Fibroblast of lung (primary cell): ENCODE results near the gene ENC1.

Source experiments
- CTCF ChIP-seq, 2 donors: IDR thresholded peaks in 1 of 2; conservative IDR thresholded peaks in 1 of 2; 1 replicate in 1 of 2; 2 replicates in 1 of 2; pipeline ENCODE4 v1.5.1; 2011 to 2012; ENCODE audit warnings: low read length in 2 of 2, control low read depth in 1 of 2, inconsistent platforms in 1 of 2, low read depth in 1 of 2, mild to moderate bottlenecking in 1 of 2
- EZH2 ChIP-seq: IDR thresholded peaks from 2 replicates; pipeline ENCODE4 v1.5.1; 2012; ENCODE audit warnings: low read length, control low read depth, mild to moderate bottlenecking; ENCODE audit errors: missing control alignments

GRCh38 chr5:74612045-74612444 is 28.5 kb downstream of the ENC1 start:
- TF ChIP-seq CTCF (conservative IDR thresholded peaks at IDR 0.05 in 1 of 2, IDR thresholded peaks at IDR 0.05 in 1 of 2; ENCODE audit: low read depth in 1 of 2, low read length in 2 of 2) (no peak), EZH2 (no peak)
